H9 (cell line): ENCODE measurements around the gene GALNT13. TPM values are rescaled to one million over a fixed set of nuclear protein-coding genes. Genes with fewer than 3 reads are reported as not detected.

Experiments used
- DNase-seq: peaks from one replicate; pipeline ENCODE4 v3.0.0-alpha.2; 2017
- H2AFZ ChIP-seq: one replicate; pipeline ENCODE4 v1.6.1; 2013; ENCODE audit warnings: mild to moderate bottlenecking, low read length, control low read depth, moderate library complexity
- H2AK5ac ChIP-seq: 2 replicates; pipeline ENCODE4 v1.6.1; 2013; ENCODE audit warnings: low read length, control low read depth, mixed read lengths; ENCODE audit not compliant: insufficient read length
- H2BK120ac ChIP-seq: one replicate; pipeline ENCODE4 v1.6.1; 2013; ENCODE audit warnings: low read depth, mild to moderate bottlenecking, low read length, control low read depth, inconsistent platforms; ENCODE audit not compliant: poor library complexity, severe bottlenecking
- H2BK12ac ChIP-seq: 2 replicates; pipeline ENCODE4 v1.6.1; 2013; ENCODE audit warnings: low read length, control low read depth, mixed read lengths, low read depth; ENCODE audit not compliant: insufficient read length
- H2BK15ac ChIP-seq: 2 replicates; pipeline ENCODE4 v1.6.1; 2013; ENCODE audit warnings: low read depth, low read length, control low read depth
- H2BK20ac ChIP-seq: one replicate; pipeline ENCODE4 v1.6.1; 2013; ENCODE audit warnings: low read depth, mild to moderate bottlenecking, low read length, control low read depth, inconsistent platforms; ENCODE audit not compliant: poor library complexity, severe bottlenecking
- H2BK5ac ChIP-seq: 2 replicates; pipeline ENCODE4 v1.6.1; 2013; ENCODE audit warnings: low read length, control low read depth, mixed read lengths; ENCODE audit not compliant: insufficient read length
- H3K14ac ChIP-seq: 2 replicates; pipeline ENCODE4 v1.6.1; 2013; ENCODE audit warnings: low read length, control low read depth; ENCODE audit not compliant: insufficient read depth
- H3K18ac ChIP-seq: 2 replicates; pipeline ENCODE4 v1.6.1; 2013; ENCODE audit warnings: low read depth, mild to moderate bottlenecking, mixed read lengths, low read length, control low read depth; ENCODE audit not compliant: insufficient read length
- H3K23ac ChIP-seq: 2 replicates; pipeline ENCODE4 v1.6.1; 2013; ENCODE audit warnings: low read length, control low read depth, mixed read lengths, low read depth; ENCODE audit not compliant: insufficient read length
- H3K23me2 ChIP-seq: 2 replicates; pipeline ENCODE4 v1.6.1; 2013; ENCODE audit warnings: low read depth, mild to moderate bottlenecking, mixed read lengths, low read length, control low read depth; ENCODE audit not compliant: insufficient read length, poor library complexity, severe bottlenecking
- H3K27ac ChIP-seq: 2 replicates; pipeline ENCODE4 v1.5.1; 2013; ENCODE audit warnings: low read length, control low read depth, mixed read lengths, low read depth; ENCODE audit not compliant: insufficient read length
- H3K27me3 ChIP-seq: 2 replicates; pipeline ENCODE4 v1.6.1; 2013; ENCODE audit warnings: low read length, control low read depth, inconsistent platforms; ENCODE audit not compliant: insufficient read depth
- H3K4ac ChIP-seq: 2 replicates; pipeline ENCODE4 v1.6.1; 2013; ENCODE audit warnings: low read depth, mild to moderate bottlenecking, control low read depth, inconsistent platforms, low read length, moderate library complexity
- H3K4me1 ChIP-seq: 2 replicates; pipeline ENCODE4 v1.6.1; 2013; ENCODE audit warnings: low read length, control low read depth, inconsistent platforms; ENCODE audit not compliant: insufficient read depth
- H3K4me2 ChIP-seq: 2 replicates; pipeline ENCODE4 v1.6.1; 2013; ENCODE audit warnings: low read length, control low read depth, mixed read lengths; ENCODE audit not compliant: insufficient read length, insufficient read depth
- H3K56ac ChIP-seq: 2 replicates; pipeline ENCODE4 v1.6.1; 2013; ENCODE audit warnings: low read depth, mild to moderate bottlenecking, mixed read lengths, low read length, control low read depth; ENCODE audit not compliant: insufficient read length
- H3K79me1 ChIP-seq: 2 replicates; pipeline ENCODE4 v1.6.1; 2013; ENCODE audit warnings: low read depth, mild to moderate bottlenecking, moderate library complexity, low read length, control low read depth, inconsistent platforms; ENCODE audit not compliant: insufficient read depth, poor library complexity, severe bottlenecking
- H3K79me2 ChIP-seq: 2 replicates; pipeline ENCODE4 v1.6.1; 2013; ENCODE audit warnings: low read length, control low read depth, inconsistent platforms; ENCODE audit not compliant: insufficient read depth
- H3K9ac ChIP-seq: 2 replicates; pipeline ENCODE4 v1.6.1; 2013; ENCODE audit warnings: low read length, control low read depth, mixed read lengths; ENCODE audit not compliant: insufficient read length; ENCODE audit errors: extremely low read depth
- H3K9me3 ChIP-seq: one replicate; pipeline ENCODE4 v1.6.1; 2013; ENCODE audit warnings: low read depth, low read length, inconsistent platforms; ENCODE audit not compliant: control insufficient read depth
- H3T11ph ChIP-seq: one replicate; pipeline ENCODE4 v1.6.1; 2013; ENCODE audit warnings: mild to moderate bottlenecking, low read length, control low read depth, inconsistent platforms
- H4K20me1 ChIP-seq: one replicate; pipeline ENCODE4 v1.6.1; 2013; ENCODE audit not compliant: control insufficient read depth, insufficient read length, insufficient read depth
- H4K5ac ChIP-seq: 2 replicates; pipeline ENCODE4 v1.6.1; 2013; ENCODE audit warnings: low read depth, mild to moderate bottlenecking, mixed read lengths, low read length, control low read depth; ENCODE audit not compliant: insufficient read length
- H4K8ac ChIP-seq: replicated peaks from 2 replicates; pipeline ENCODE4 v1.6.1; 2013; ENCODE audit warnings: low read length, control low read depth, mixed read lengths, low read depth; ENCODE audit not compliant: insufficient read length
- H4K91ac ChIP-seq: 2 replicates; pipeline ENCODE4 v1.6.1; 2013; ENCODE audit warnings: low read depth, mild to moderate bottlenecking, moderate library complexity, mixed read lengths, low read length, control low read depth; ENCODE audit not compliant: insufficient read length
- H3K27ac Mint-ChIP-seq, 3 experiments: 2 replicates in 2 of 3; 3 replicates in 1 of 3; pipeline ENCODE4 v1.8.0; 2020 to 2021; ENCODE audit warnings: mixed read lengths in 3 of 3, mild to moderate bottlenecking in 1 of 3, moderate library complexity in 1 of 3
- H3K27me3 Mint-ChIP-seq: 2 replicates; pipeline ENCODE4 v1.8.0; 2021; ENCODE audit warnings: low read depth, mild to moderate bottlenecking, moderate library complexity, mixed read lengths
- H3K36me3 Mint-ChIP-seq, 3 experiments: 2 replicates in 2 of 3; 3 replicates in 1 of 3; pipeline ENCODE4 v1.8.0; 2020 to 2021; ENCODE audit warnings: low read depth in 3 of 3, mixed read lengths in 3 of 3; ENCODE audit not compliant: insufficient read depth in 1 of 3
- H3K4me1 Mint-ChIP-seq, 2 experiments: 2 replicates each; pipeline ENCODE4 v1.8.0; 2020; ENCODE audit warnings: mixed read lengths in 2 of 2
- H3K4me3 Mint-ChIP-seq, 2 experiments: 2 replicates in 1 of 2; 3 replicates in 1 of 2; pipeline ENCODE4 v1.8.0; 2020 to 2021; ENCODE audit warnings: mild to moderate bottlenecking in 2 of 2, mixed read lengths in 2 of 2, moderate library complexity in 1 of 2
- H3K9me3 Mint-ChIP-seq, 2 experiments: 2 replicates in 1 of 2; 3 replicates in 1 of 2; pipeline ENCODE4 v1.8.0; 2020; ENCODE audit warnings: mild to moderate bottlenecking in 2 of 2, mixed read lengths in 2 of 2, moderate library complexity in 1 of 2
- CTCF ChIP-seq: fragments of 200-600 bp; sonication (generic); conservative IDR thresholded peaks from 3 replicates; pipeline ENCODE4 v1.8.0; 2021; ENCODE audit warnings: antibody characterized with exemption, mild to moderate bottlenecking
- WGBS: extraction: QIAGEN DNeasy Blood & Tissue Kit; methylation state at CpG from one replicate; pipeline ENCODE4 v1.1.7; 2013; ENCODE audit warnings: missing lambda C conversion rate, low lambda C conversion rate, mixed read lengths; ENCODE audit not compliant: insufficient read length; ENCODE audit errors: extremely low coverage; 5-methylcytosine and 5-hydroxymethylcytosine counted together
- total RNA-seq: library from RNA; stranded (reverse); gene quantifications from 2 replicates; pipeline ENCODE4 v1.2.1, GENCODE V29; 2021

Gene GALNT13
- total RNA-seq, 1 experiment from 2014 or later = 6.6 TPM

- Histone ChIP-seq H3K18ac (no peak overlapping the region), H3K79me1 (no peaks in the 10 kb centered on the region), H2BK5ac (no peak overlapping the region), H2BK12ac (no peak overlapping the region), H2BK120ac (no peak overlapping the region), H2AFZ (no peak overlapping the region), H3T11ph (no peak overlapping the region), H3K79me2 (no peaks in the 10 kb centered on the region), H3K56ac (no peak overlapping the region), H3K4ac (no peak overlapping the region), H3K27ac (no peak overlapping the region), H2BK20ac (no peak overlapping the region), H3K9me3 (no peaks in the 10 kb centered on the region), H4K8ac (no peak overlapping the region), H4K20me1 (no peaks in the 10 kb centered on the region), H4K5ac (no peak overlapping the region), H3K9ac (no peak overlapping the region), H3K27me3 (no peaks in the 10 kb centered on the region), H2AK5ac (no peak overlapping the region), H3K14ac (no peak overlapping the region), H3K4me1 (no peaks in the 10 kb centered on the region; the same call in 1 of the 2 replicates), H3K23ac (no peak overlapping the region), H3K4me2 (no peak overlapping the region), H4K91ac (no peak overlapping the region), H2BK15ac (no peak overlapping the region), H3K23me2 (no peaks in the 10 kb centered on the region)
- no peak for DNase-seq
- no peaks in the 10 kb centered on the region for H3K27me3 Mint-ChIP-seq
- no peak overlapping the region for H3K27ac Mint-ChIP-seq
- no peaks in the 10 kb centered on the region for H3K4me1 Mint-ChIP-seq
- TF ChIP-seq CTCF = no peak
- H3K4me3 Mint-ChIP-seq = no peak overlapping the region
- no peaks in the 10 kb centered on the region for H3K9me3 Mint-ChIP-seq
- no peaks in the 10 kb centered on the region for H3K36me3 Mint-ChIP-seq
- no CpG with 5 or more reads among the region's 2 CpGs for WGBS
Measured at GRCh38 chr2:154455866-154456265, 584.1 kb downstream of the GALNT13 start.
